Measurements from ENCODE around the gene FOXC1. TPM values are rescaled to one million over a fixed set of nuclear protein-coding genes. Genes with fewer than 3 reads are reported as not detected.

FOXC1 gene
- total RNA-seq, 2 experiments from 2014 or later, result not detected

DNA sequence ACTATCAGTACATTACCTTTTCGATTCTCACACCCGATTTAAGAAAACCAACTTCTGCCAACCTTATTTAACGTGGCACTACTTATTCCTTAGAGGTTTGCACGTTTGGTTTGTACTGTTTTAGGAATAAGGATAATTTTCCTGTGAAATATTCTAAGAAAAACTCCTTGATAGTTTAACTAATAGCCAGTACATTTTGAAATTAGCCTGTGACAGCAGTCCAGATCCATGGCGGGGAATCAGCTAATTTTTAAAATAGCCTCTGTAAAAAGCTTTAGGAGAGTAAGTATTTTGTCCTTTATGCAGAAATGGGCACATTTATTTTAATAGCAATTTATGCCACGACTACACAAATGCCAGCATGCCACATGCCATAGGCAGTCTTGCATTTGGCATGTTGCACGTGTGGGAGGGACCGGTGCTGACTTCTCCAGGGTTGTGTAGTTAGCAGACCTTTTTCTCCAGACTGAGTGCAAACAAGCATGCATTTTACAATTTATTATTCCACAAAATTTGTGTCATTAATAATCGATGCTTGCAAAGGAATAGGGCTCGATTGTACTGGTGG is 6.2 kb downstream of the FOXC1 start:
- POLR2A ChIA-PET, result interaction anchor here (0.7 kb wide), 1 partner anchor 288 kb away, joined by 3 read pairs; no protein-coding TSS in a partner anchor
- H3K4me3 ChIP-seq (ENCODE audit: low read depth, low read length, poor library complexity, severe bottlenecking), result no peak overlapping the region
- H3K36me3 ChIP-seq (ENCODE audit: insufficient read depth, low read length), result no peaks in the 10 kb centered on the region
- intact Hi-C loops (cut with micrococcal nuclease; ENCODE audit: unreplicated experiment), result no loop called here
- no peaks in the 10 kb centered on the region for H3K9me3 ChIP-seq (ENCODE audit: low read length)
- H3K4me2 ChIP-seq (ENCODE audit: low read length), result no peak overlapping the region
- CTCF ChIA-PET (ENCODE audit: unreplicated experiment), result no interaction called here
- H3K79me2 ChIP-seq (ENCODE audit: insufficient read depth, low read depth, low read length), result no peaks in the 10 kb centered on the region
- H3K9me2 ChIP-seq (ENCODE audit: insufficient read depth, low read length), result no peaks in the 10 kb centered on the region
- DNase-seq (ENCODE audit: low spot score), result no peak
- BruUV-seq (replicated peaks), result no TSS peak
- H4K20me1 ChIP-seq (ENCODE audit: insufficient read depth, low read length), result 0 out of 2 replicates have a peak, but pooled peaks cover 3% of the 10 kb centered on the region
- TF ChIP-seq EZH2phosphoT487 (IDR thresholded peaks at IDR 0.05; ENCODE audit: borderline replicate concordance, low read depth, low read length), result no peak
- TF ChIP-seq CTCF (conservative IDR thresholded peaks at IDR 0.05; ENCODE audit: low read length), result no peak
- no peak overlapping the region for H2AFZ ChIP-seq (ENCODE audit: low read length)
- H3K4me1 ChIP-seq (ENCODE audit: insufficient read depth, low read length, poor library complexity, severe bottlenecking), result no peaks in the 10 kb centered on the region
- no peak overlapping the region for H3K27ac ChIP-seq (ENCODE audit: low read depth, low read length, poor library complexity, severe bottlenecking)

DNA sequence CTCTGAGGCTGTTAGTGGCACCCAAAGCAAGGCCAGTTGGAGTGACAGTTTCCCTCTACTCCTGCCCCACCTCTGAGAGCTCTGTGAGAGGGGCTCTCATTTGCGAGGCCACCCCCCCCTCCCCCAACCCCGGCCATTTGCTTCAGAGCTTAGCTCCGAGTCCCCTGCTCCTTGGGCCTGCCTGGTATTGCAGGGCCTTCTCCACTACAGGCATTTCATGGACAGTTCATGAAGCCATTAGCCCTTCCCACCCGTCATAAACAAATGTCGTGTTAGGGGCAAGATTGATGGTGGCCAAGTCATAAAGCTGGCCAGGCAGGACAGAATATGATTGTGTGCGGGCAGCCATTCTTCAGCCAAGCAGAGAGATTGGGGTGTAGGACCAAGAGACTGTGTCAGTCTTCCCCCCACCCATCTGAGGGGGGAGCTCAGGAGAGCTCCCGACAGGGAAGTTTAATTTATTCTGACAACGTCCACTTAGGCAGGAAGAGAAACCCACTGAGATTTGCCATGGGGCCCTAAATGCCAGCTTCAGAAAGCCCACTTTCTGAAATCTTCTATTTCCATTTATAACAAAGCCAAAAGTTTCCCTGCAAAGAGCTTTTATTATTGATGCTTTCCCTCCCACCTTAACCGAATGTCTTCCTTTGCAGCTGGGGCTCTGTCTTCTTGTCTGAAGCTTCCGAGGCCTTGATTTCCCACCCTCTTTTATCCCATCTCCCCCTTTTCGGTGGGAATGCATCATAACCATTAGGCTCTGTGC is 7.2 kb downstream of the FOXC1 start:
- Histone ChIP-seq H3K4me3 (ENCODE audit: low read depth, low read length, poor library complexity, severe bottlenecking) (no peak overlapping the region), H2AFZ (ENCODE audit: low read length) (no peak overlapping the region), H4K20me1 (ENCODE audit: insufficient read depth, low read length) (0 out of 2 replicates have a peak, but pooled peaks cover 3% of the 10 kb centered on the region), H3K4me2 (ENCODE audit: low read length) (no peak overlapping the region), H3K36me3 (ENCODE audit: insufficient read depth, low read length) (no peaks in the 10 kb centered on the region), H3K9me2 (ENCODE audit: insufficient read depth, low read length) (no peaks in the 10 kb centered on the region), H3K79me2 (ENCODE audit: insufficient read depth, low read depth, low read length) (no peaks in the 10 kb centered on the region), H3K4me1 (ENCODE audit: insufficient read depth, low read length, poor library complexity, severe bottlenecking) (no peaks in the 10 kb centered on the region), H3K9me3 (ENCODE audit: low read length) (no peaks in the 10 kb centered on the region), H3K27ac (ENCODE audit: low read depth, low read length, poor library complexity, severe bottlenecking) (no peak overlapping the region)
- no peak for DNase-seq (ENCODE audit: low spot score)
- no peak for TF ChIP-seq EZH2phosphoT487 (IDR thresholded peaks at IDR 0.05; ENCODE audit: borderline replicate concordance, low read depth, low read length)
- no peak for TF ChIP-seq CTCF (conservative IDR thresholded peaks at IDR 0.05; ENCODE audit: low read length)
- no TSS peak for BruUV-seq (replicated peaks)
- intact Hi-C loops (cut with micrococcal nuclease; ENCODE audit: unreplicated experiment), result no loop called here
- ChIA-PET CTCF (ENCODE audit: unreplicated experiment) (no interaction called here), POLR2A (interaction anchor here (0.9 kb wide), 1 partner anchor 188 kb away, joined by 6 read pairs; no protein-coding TSS in a partner anchor)
